Spleen (tissue), 3 donors: Measurements from ENCODE around the gene ALKBH4.
"Not testable (repeated sequence)": the region's sequence is repeated elsewhere in the genome, so short reads cannot be mapped to it uniquely, and the experiment has no call there.

ENCODE experiments used
- POLR2A ChIP-seq, 3 donors: fragments of 450-650 bp; IDR thresholded peaks; one replicate each; pipeline ENCODE4 v1.5.1; 2017; ENCODE audit warnings: antibody characterized with exemption in 3 of 3, mild to moderate bottlenecking in 1 of 3
- POLR2AphosphoS5 ChIP-seq, 3 donors: sonication (generic); formaldehyde crosslinking; IDR thresholded peaks; one replicate each; pipeline ENCODE4 v1.5.1; 2017; ENCODE audit warnings: antibody characterized with exemption in 3 of 3

DNA sequence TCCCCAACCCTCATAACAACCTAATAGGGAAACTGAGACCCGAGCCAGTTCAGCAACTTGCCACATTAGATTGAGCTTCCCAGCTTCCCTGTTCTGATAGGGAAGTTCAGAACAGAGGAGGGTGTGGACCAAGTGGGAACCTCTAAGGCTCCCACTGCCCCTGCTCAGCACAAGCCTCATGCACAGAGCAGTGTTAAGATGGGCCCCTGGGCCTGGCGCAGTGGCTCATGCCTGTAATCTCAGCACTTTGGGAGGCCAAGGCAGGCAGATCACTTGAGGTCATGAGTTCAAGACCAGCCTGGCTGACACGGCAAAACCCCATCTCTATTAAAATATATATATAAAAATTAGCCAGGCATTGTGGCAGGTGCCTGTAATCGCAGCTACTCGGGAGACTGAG is 32.6 kb upstream of the ALKBH4 start:
- not testable (repeated sequence) for TF ChIP-seq POLR2A, POLR2AphosphoS5 (IDR thresholded peaks at IDR 0.05)
